ENCODE measurements around the gene PRKACG. TPM values are rescaled to one million over a fixed set of nuclear protein-coding genes. Genes with fewer than 3 reads are reported as not detected.

PRKACG gene
- total RNA-seq, 1 experiment from 2014 or later: not detected

Other genes starting within 250 kb of the PRKACG start
- 14.6 and 21.1 TPM in 2 replicates for gene FXN, start 21.6 kb upstream of the PRKACG start, total RNA-seq (2014; rRNA removed; shearing (Covaris generic))
- 60.8 and 69.8 TPM in 2 replicates for gene TJP2, start 160.2 kb upstream of the PRKACG start, total RNA-seq (2014; rRNA removed; shearing (Covaris generic))